Activated gamma-delta T cell (primary cell): ENCODE results near the gene FAM20C.

Experiments
- DNase-seq: peaks from one replicate; lab custom pipeline; 2025; lab: John Stamatoyannopoulos, UW
- total RNA-seq, 2 donors: gene quantifications; one replicate each; lab custom pipeline; 2026; lab: John Stamatoyannopoulos, UW

FAM20C gene
- 1.2 to 5.5 reads per million in 2 donors for total RNA-seq

- no peak for DNase-seq
Observed at GRCh38 chr7:191981-192649, at the start of gene FAM20C. Gene FAM20C (plus strand): TSS chr7:192571. CDS start chr7:193200, 629 bp downstream.

DNA sequence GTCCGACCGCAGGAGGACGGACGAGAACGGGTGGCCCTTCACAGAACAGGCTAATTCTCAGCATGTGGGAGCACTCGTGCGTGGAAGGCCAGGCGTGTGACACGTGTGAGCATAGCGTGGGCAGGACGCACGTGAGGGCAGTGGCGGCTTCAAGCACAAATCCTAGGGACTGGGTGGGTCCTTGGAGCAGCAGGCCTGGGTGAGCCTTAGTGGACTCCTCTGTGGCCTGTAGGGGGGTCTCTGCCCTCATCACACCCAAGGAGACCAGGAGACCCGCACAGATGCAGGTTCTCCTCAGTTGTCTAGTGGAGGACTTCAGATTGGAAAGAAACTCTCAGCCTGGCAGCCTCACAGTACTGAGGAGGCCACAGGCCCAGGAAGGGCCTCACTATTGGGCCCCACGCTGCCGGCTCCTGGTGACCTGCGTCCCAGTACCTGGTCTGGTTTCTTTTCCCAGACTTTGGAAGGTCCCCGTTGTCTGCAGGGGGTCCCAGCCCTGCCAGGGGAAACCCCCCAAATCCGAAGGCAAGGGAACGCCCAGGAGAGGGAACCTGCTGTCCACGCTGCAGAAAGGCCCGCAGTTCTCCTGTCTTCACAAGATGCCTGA, 49.1 kb upstream of the FAM20C start:
- DNase-seq = no peak

DNA sequence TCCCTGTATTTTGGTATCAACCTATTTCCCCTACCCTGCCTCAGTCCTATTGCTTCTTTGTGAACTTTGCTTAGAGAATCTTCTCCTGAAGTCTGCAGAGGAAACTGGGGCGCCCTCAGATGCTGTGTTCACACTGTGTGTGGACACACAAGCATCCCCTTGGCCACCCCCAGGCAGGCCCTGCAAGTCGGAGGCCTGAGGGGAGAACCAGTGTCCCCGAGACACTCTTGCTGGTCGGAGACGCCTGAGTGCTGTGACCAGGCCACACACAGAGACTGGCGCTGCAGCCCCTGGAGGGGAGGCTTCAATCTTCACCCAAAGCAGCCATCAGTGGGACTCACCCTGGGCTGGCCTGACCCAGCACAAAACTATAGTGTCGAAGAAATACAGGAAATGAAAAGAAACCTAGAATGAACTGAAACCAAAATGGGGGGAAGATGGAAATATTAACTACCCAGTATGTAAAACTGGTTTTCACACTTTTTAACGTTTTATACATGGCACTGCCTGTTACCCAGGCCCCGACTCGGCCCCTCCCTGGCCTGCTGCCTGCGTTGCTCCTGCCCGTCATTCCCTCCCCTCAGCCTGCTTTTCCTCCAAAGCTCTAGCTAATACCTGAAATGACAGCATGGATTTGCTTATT, 48.4 kb upstream of the FAM20C start:
- DNase-seq = no peak

GRCh38 chr7:144454-144826, 47.9 kb upstream of the FAM20C start:
- DNase-seq = no peak

- no peak for DNase-seq
Observed at GRCh38 chr7:145863-146262, 46.5 kb upstream of the FAM20C start.

DNA sequence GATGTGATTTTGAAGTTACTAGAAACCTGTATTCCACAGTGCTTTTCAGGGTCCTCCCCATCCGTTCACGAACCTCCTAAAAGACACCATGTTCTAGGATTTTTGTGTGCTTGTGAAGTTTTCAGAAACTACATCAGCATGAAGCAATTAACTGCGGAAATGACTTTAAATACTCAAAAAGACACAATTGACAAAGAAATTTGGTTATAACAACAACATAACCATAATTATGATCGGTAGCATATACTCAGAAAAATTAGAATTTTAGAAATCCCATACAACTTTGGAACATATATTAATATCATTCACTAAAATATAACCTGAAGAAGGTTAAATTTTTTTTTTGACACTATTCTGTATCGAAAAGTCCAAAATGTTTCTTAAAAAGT, 43.8 kb upstream of the FAM20C start:
- no peak for DNase-seq

GRCh38 chr7:148932-149790, 43.2 kb upstream of the FAM20C start:
- peak; percentile 95 for DNase-seq

DNA sequence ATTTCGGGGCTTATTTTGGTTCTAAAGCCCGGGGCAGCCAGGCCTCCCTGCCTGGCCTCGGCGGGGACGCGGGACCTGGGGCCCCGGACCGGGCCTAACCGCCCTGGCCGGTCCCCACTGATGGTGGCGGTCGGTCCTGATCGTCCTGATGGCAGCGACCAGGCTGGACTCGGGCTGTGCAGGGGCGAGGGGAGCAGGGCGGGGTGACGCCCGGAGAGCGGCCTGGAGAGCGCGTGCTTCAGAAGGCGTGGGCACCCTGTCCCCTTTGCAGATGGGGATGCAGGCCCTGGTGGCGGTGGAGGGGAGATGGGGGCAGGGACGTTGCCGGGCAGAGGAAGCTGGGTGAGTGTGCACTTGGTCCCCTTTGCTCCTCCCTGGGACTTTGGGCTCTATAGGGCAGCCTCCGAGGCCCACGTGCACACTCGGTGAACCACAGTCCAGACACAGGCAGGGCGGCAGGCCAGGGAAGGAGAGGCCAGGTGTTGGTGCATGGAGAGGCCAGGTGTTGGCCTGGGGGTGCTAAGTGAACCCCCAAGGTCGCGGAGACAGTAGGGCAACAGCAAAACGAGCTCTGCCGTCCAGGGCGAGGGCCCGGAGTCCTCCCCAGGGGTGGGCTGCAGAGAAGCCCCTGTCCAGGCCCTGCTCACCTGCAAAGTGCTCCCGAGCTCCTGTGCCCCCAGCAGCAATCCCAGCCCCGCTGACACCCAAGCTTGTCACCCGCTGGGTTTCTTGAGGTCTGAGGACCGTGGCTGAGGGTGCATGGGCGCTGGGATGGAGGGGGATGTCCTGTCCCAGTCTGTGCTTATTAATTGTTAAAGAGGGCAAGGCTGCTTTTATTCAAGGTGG, 42.4 kb upstream of the FAM20C start:
- no peak for DNase-seq

DNA sequence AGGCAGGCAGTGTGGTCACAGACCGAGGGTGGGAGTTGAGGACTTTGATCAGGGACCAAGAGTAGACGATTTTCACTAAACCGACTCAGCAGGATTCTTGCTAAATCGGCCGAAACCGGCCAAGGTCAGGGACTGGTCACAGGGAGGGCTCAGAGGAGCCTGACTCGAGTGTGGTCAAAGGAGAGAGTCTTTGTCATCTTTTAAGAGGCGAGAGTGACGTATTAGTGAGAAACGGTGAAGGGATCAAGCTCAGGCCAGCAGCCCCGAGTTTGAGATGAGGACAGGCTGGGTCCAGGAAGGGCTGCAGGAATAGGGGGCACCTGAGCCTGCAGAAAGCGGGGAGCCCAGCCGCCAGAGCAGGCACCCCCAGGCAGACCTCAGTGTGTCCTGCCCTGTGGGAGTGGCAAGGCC, 41.6 kb upstream of the FAM20C start:
- no peak for DNase-seq

GRCh38 chr7:151346-152050, 40.9 kb upstream of the FAM20C start:
- DNase-seq = no peak

DNA sequence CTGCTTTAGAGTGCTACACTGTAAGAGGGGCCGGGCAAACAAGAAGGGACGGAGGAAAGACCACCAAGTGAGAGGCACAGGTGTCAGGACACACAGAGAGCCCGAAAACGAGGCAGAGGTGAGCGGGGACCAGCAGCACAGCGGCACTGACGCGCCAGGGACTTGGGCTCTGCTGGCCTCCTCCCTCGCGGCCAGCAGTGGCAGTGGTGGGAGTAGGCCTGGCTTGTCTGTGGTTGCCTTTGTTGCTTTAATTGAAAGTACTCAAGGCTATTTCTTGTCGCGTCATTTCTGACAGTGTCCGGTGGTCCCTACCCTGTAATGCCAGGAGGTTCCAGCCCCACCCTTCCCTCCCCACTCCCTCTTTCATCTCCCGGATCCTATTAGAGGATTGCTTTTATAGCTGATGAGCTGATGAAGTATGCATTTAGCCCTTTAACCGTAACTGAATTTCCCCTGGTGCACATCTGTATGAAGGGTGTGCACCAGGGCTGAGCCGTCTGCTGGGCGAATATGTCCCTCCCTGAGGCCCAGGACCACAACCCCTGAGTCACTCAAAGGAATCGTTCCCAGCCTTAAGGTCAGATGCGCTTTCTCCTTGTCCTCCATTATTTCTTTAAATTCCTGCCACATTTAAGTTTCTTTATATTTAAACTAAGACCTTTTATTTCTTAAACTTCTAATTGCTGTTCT, 39.5 kb upstream of the FAM20C start:
- no peak for DNase-seq

DNA sequence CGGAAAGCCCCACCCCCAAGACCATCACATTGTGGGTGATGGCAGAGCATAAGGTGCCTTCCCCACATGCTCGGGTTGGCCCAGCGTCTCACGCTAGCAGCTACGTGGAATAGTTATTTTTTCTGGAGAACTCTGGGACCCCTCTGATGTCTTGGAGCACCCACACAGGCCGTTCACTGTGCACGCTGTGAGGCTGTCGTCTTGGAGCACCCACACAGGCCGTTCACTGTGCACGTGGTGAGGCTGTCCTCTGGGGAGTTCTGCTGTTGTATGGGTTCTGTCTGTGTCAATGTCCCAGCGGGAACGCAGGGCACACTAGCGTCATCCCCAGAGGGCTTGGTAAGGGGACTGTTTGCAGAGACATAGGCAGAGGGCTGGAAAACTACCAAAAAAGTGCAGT, 38.8 kb upstream of the FAM20C start:
- DNase-seq = no peak

- no peak for DNase-seq
Observed at GRCh38 chr7:154096-154799, 38.1 kb upstream of the FAM20C start.

DNA sequence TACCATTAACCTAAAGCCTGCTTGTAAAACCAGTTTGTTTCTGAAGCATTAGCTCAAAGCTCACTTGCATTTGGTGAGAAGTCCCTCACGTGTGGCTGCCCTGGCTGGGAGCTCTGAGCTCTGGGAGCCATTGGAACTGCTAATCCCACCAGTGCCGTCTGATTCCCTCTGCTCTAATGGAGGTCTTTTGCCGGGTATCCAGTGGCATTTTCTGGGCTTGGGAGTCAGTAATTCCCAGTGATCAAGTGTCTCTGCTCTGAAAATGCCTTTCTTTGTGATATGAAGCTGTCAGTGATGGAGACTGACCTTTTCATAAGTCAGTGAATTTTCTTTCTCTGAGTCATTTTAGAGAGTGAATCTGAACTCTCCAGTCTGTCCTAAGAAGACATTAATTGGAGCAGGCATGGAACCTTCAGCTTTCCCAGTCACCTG, 36.9 kb upstream of the FAM20C start:
- no peak for DNase-seq

- DNase-seq = no peak
Observed at GRCh38 chr7:156111-157007, 36.0 kb upstream of the FAM20C start.

GRCh38 chr7:157008-157310, 35.4 kb upstream of the FAM20C start:
- DNase-seq = no peak

DNA sequence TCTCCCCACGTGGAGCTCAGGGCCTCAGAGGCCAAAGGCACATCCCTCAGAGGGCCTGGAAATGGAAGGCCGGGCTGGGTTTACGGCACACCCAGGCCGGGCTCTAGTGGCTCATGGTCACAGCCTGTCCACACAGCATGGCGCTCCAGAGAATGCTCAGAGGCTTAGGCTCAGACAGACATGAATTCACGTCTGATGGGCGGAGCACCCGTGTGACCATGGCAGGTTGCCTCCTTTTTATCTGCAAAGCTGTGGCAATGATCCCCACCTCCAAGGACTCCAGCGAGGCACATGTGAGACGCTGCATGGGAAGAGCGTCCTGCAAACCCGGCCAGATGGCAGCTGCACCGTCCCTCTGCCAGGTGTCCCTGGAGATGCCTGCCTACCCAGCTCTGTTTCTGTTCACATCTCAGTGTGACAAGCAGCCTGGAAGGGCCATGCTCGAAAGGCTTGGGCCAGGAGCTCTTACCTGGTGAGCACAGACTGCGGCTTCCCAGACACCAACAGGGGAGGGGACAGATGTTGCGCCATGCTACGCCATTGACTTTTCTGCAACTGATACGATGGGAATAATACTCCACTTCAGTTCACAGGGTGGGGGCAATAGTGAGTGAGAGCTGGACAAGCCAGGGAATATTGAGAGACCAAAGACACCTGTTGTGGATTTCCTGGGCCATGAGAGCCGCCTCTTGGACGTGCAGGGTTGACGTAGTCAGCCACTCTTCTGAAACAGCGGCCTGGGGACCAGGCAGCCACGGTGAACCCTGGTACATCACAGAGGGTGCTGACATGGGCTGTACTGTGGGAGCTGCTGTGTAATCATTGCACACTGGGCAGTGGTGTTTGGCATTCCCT, 34.4 kb upstream of the FAM20C start:
- no peak for DNase-seq

DNA sequence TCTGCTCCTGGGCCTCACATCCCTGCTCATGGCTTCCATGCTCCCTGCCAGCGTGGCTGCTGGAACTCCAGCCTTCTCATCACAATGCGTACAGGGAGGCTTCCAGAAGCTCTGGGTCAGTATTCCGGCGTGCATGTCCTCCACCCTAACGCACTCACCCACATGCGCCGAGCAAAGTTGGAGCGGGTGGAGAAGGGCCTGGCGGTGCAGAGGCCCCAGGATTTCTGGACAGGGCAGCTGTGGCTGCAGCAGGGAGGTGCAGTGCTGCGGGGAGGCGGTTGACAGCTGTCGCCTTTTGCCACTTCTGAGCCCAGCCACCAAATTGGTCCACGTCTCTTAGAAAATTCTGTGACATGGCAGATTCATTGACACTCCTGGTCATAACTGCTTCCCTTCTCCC, 33.6 kb upstream of the FAM20C start:
- DNase-seq = no peak
